Activated CD4-positive, alpha-beta T cell treated with anti-CD3 and anti-CD28 coated beads, Interleukin-2, amount 50 U/mL, for 16 hours (primary cell): ENCODE measurements around the gene S1PR3.

Source experiments
- DNase-seq: peaks from one replicate; pipeline ENCODE4 v3.0.0-alpha.2; 2020

S1PR3 gene

DNA sequence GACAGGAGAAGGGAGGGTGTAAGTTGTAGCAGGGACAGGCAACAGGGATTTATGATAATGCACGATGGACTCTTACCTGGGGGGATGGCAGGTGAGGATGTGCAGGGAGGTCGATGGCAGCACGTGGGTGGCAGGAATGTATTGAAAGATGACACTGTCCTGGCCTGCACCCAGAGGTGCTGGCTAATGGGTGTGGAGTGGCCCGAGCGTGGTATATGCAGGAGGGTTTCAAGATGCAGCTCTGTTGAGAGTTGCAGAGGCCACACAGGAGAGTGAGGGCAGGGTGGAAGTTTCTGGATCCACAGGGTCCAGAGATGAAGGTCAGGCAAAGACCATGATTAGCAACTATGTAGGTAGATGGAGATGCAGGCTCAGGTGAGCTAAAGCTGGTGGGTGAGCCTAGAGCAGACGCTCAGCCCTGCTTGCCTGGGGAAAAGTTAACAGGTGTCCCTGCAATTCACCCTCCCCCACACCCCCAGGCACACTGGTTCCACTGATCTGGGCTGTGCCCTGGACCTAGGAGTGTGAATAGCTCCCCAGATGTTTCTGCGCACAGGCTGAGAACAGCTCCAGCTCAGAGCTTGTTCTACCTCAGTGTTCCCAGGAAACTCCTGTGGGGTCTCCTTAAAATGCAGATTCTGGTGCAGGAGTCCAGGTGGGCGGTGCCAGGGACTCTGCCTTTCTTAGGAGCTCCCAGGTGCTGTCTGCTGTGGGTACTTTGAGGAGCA is 21.5 kb upstream of the S1PR3 start:
- no peak for DNase-seq

- no peak for DNase-seq
Measured at GRCh38 chr9:88971131-88971960, 19.9 kb upstream of the S1PR3 start.

DNA sequence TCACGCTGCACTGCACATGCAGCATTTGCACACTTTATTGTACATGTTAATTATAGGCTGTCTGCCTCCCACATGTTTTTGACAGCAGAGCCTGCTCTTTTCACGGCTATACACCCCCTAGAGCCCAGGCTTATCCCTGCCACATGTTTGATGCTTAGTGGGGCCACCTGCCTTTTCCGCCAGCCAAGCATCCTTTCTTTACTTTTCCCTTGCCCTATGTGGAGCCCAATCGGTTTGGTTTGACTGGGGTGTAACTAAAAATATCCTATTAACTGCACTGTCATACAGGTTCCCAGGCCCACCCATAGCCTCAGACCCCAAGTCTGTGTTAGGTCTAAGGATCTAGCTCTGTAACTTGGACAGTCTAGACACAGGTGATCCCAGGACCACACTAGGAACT is 18.9 kb upstream of the S1PR3 start:
- DNase-seq = no peak

DNA sequence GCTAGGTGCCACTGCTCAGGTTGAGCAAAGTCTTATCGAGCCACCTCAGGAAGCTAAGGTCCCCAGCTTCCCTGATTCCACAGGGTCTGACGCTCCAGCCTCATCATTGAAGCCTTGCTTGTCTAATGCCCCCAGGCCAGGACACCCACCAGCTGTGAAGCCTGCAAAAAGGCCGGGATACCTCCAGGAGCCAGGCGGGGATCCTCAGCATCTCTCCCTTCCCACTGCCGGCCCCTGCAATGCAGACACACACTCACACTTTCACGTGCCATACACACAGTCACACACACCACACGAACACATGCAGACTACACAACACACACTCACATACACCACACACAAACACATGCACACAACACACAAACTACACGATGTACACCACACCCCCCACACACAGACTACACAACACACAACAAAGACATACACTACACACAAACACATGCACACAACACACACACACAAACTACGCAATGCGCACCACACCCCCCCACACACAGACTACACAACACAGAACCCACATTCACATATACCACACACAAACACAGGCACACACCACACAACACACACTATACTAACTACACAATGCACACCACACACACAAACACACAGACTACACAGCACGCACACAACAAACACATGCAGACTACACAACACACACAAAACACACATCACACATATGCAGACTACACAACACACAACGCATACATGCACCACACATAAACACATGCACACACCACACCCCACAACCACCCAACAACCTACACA is 17.8 kb upstream of the S1PR3 start:
- DNase-seq = no peak

DNA sequence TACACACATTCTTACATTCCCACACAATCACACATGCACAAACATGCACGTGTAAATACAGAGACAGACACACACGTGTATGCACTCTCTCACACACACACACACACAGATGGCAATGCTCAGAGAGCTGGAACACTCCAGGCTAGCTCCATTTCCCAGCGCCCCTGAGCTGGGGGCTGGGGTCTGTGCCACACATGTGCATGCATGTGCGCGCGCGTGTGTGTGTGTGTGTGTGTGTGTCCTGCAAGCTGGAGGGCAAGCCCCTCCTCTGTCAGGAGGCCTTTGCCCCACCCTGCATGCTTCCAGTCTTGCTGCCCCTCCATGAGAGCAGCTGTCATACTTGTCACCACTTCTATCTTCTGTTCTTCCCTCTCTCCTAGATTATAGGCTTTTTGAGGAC is 16.6 kb upstream of the S1PR3 start:
- no peak for DNase-seq

GRCh38 chr9:88975966-88976889 is 15.0 kb upstream of the S1PR3 start:
- DNase-seq = no peak

DNA sequence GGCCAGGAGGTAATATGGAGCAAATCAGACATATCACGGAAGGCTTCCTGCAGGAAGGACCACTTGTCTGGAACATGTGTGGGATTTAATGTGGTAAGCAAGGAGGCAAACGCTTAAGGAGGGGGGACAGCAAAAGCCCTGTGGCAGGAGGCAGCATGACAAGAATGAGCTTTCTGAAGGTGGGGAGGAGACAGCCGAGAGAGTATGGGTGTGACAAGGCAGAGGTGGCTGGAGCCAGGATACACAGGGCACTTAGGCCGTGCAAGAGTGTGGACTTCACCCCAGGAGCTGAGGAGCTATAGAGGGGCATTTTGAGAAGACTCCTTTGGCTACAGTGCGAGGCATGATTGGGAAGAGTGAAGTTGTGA is 14.4 kb upstream of the S1PR3 start:
- no peak for DNase-seq

- no peak for DNase-seq
Measured at GRCh38 chr9:88978034-88978433, 13.2 kb upstream of the S1PR3 start.

DNA sequence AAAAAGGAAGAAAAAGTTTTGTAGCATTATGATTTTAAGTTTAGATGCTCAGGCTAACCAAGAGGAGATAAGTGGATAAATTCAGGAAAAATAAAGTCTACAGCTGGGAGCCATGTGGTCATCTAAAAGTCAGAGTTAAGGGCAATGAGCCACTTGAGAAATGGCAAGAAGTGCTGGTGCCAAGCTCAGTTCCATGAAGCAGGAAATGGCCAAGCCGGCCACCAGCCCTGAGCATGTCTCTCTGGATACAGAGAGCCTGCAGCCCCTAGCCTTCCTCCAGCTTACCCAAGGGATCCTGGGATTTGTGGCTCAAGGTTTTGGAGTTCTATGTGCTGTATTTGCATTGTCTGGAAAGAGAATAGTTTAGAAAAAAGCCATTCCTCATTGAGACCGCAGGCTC is 12.2 kb upstream of the S1PR3 start:
- DNase-seq = no peak

- DNase-seq = no peak
Measured at GRCh38 chr9:88979791-88980190, 11.5 kb upstream of the S1PR3 start.

DNA sequence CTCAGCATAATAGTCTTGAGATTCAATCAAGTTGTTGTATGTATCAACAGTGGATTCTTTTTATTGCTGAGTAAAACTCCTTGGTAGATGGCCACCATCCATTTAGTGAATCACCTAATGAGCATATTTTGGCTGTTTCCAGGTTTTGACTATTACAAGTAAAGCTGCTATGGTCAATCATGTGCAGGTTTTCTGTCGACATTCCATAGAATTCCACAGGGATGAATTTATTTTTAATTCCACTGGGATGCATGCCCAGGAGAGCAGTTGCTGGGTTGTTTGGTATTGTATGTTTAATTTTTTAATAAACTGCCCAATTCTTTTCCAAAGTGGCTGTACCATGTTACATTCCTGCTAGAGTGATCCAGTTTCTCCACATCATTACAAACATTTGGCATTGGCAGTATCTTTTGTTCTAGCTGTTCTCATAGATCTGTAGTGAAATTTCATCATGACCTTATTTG is 10.5 kb upstream of the S1PR3 start:
- no peak for DNase-seq

- DNase-seq = no peak
Measured at GRCh38 chr9:88983865-88984542, 7.3 kb upstream of the S1PR3 start.

- no peak for DNase-seq
Measured at GRCh38 chr9:88984543-88984883, 6.8 kb upstream of the S1PR3 start.

- DNase-seq = no peak
Measured at GRCh38 chr9:88985616-88986015, 5.7 kb upstream of the S1PR3 start.

DNA sequence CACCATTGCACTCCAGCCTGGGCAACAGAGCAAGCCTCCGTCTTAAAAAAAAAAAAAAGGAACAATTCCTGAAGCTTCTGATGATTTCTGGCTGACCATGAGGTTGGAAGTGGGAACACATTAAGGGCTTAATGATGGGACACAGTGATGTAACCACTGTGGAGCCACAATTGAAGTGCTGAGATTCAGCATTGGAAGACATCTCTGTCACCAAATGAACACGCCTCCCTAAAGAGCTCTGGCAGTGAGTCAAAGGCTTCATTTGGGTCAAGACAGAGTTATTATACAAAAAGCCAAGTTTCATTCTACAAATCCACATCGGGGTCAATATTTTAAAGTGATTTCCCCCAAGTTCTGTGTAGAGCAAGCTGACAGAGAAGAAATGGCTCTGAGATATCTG is 4.5 kb upstream of the S1PR3 start:
- DNase-seq = no peak

DNA sequence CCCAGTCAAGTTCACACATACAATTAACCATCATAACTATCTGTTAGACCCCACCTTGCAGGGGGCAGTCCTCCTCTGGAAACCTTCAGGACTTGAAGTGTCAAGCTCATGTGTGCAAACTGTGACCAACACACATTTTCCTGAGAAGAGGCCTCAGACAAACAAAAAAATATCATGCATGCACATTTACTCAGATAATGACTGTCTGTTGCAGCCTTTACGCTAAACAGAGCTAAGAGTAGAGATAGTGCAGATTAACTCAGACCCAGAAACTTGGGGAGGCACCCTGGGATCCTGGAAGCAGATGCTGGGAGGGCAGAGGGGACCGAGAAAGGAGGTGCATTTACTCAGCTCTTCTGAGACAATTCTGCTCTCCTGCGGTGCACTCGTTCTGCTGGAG is 3.6 kb upstream of the S1PR3 start:
- no peak for DNase-seq

GRCh38 chr9:88988796-88989641 is 2.2 kb upstream of the S1PR3 start:
- DNase-seq = peak; percentile 77

- no peak for DNase-seq
Measured at GRCh38 chr9:88990041-88990728, 1.1 kb upstream of the S1PR3 start.

- no peak for DNase-seq
Measured at GRCh38 chr9:88990729-88991065, 571 bp upstream of the S1PR3 start.

DNA sequence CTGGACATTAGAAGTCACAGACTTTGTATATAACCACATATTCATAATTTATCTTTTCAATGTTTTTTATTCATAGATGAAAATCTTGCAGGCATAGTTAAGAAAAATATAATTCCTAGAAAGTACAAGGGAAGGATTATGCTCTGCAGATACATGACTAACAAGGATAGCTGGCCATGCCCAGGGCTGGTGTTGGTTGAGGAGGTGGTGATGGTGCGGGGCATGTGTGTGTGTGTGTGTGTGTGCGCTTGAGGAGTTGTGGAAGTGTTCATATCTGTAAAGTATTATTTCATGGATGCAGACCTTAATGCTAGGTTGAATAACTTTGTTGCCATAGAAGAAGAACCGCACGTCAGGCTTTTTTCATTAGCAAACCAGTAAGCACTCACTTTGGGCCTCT is 1.3 kb downstream of the S1PR3 start:
- no peak for DNase-seq

DNA sequence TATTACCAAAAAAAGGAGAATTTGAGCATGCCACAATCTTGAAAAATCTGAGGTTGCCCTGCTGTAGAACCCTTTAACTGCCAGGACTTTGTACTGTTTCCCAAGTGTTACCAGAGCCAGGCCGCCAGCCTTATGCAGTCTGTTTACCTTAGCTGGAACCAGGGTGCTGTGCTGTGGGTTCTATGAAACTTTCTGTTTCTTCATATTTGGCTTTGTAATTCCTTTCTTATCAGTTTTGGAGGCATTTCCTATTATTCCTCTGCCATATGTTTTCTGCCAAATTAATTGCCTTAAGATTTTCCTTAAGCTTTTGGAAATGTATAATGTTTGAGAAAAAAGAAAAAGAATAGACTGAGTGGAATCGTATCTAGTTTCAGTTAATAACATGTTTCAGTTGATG is 2.1 kb downstream of the S1PR3 start:
- no peak for DNase-seq
